Tibial nerve (tissue), 4 donors: Measurements from ENCODE around the gene NOL4L. TPM values are rescaled to one million over a fixed set of nuclear protein-coding genes. Genes with fewer than 3 reads are reported as not detected.
A peak's percentile ranks its signal among the peaks of the same experiment; 100 is the strongest.

Experiments used
- DNase-seq, 2 donors: peaks; one replicate each; pipeline ENCODE4 v3.0.0-alpha.2; 2019; ENCODE audit warnings: low spot score in 2 of 2
- H3K27ac ChIP-seq, 4 donors: fragments of 200-600 bp; sonication (generic) in 3 of 4; one replicate each; pipeline ENCODE4 v1.5.1; 2017 to 2019; ENCODE audit warnings: mild to moderate bottlenecking in 1 of 4
- H3K27me3 ChIP-seq, 2 donors: fragments of 200-600 bp; sonication (generic) in 1 of 2; one replicate each; pipeline versions ENCODE4 v1.5.1 to v1.6.0; 2017 to 2019
- H3K36me3 ChIP-seq, 3 donors: fragments of 200-600 bp; sonication (generic); one replicate each; pipeline ENCODE4 v1.5.1; 2018 to 2019
- H3K4me1 ChIP-seq, 4 donors: fragments of 200-600 bp; sonication (generic) in 3 of 4; one replicate each; pipeline ENCODE4 v1.5.1; 2017 to 2019
- H3K4me3 ChIP-seq, 4 donors: fragments of 200-600 bp; sonication (generic) in 3 of 4; one replicate each; pipeline ENCODE4 v1.5.1; 2017 to 2019; ENCODE audit warnings: mild to moderate bottlenecking in 1 of 4, moderate library complexity in 1 of 4
- H3K9me3 ChIP-seq, 4 donors: fragments of 200-600 bp; sonication (generic) in 3 of 4; one replicate each; pipeline ENCODE4 v1.5.1; 2017 to 2019
- EP300 ChIP-seq, 2 donors: sonication (generic); formaldehyde crosslinking; IDR thresholded peaks; one replicate each; pipeline ENCODE4 v1.6.1; 2017; ENCODE audit warnings: antibody characterized with exemption in 2 of 2, mild to moderate bottlenecking in 1 of 2
- POLR2A ChIP-seq, 2 donors: fragments of 450-650 bp; IDR thresholded peaks; one replicate each; pipeline ENCODE4 v1.6.1; 2017; ENCODE audit warnings: antibody characterized with exemption in 2 of 2, mild to moderate bottlenecking in 2 of 2, moderate library complexity in 2 of 2
- WGBS, 2 donors: methylation state at CpG; one replicate each; pipeline ENCODE4 v1.1.5; 2018; 5-methylcytosine and 5-hydroxymethylcytosine counted together
- total RNA-seq, 4 donors: library from RNA; depleted of rRNA; stranded (reverse); fragments of >200 nt; gene quantifications; one replicate each; pipeline ENCODE4 v1.1.0, GENCODE V29; 2016
- TF ChIP-seq, protein P1 (sequence below), 5 experiments: fragments of 200-600 bp in 3 of 5; fragments of 450-650 bp in 2 of 5; sonication (generic) in 3 of 5; IDR thresholded peaks; one replicate each; pipeline ENCODE4 v1.5.1; 2016 to 2019; ENCODE audit warnings: antibody characterized with exemption in 5 of 5, mild to moderate bottlenecking in 3 of 5, moderate library complexity in 2 of 5

NOL4L gene
- total RNA-seq, 4 donors from 2014 or later, result 11.5 to 22.3 (median 19.9) TPM

DNA sequence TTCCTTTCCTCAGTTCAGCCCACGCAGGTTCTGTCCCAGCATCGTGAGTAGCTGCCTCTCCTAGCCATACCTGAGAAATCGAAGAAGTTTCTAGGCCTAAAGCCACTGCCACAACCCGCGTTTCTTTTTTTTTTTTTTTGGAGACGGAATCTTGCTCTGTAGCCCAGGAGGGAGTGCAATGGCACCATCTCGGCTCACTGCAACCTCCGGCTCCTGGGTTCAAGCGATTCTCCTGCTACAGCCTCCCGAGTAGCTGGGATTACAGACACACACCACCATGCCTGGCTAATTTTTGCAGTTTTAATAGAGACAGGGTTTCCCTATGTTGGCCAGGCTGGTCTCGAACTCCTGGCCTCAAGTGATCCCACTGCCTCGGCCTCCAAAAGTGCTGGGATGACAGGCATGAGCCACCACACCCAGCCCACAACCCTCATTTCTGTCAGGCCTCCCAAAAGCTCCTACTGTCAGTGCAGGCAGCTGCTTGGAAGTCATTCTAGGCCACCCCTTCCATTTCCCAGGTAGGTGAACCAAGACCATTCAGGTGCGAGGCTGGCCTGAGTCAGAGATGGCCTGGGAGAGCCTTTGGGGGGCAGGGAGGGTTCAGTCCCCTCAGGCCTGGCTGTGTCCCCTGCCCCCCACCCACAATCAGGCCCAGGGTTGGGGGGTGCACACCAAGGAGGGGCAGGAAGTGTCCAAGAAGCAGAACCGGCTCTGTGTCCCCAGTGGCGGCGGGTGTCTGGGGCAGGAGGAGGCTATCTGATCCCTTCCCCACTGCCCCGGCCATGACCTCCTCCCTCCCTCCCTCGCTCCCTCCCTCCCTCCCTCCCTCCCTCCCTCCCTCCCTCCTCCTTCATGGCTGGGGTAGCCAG is 47.2 kb downstream of the NOL4L start:
- DNase-seq, result no peak
- Histone ChIP-seq H3K4me1 (peaks cover 0 to 52% (median 25%) of the 10 kb centered on the region in 4 donors), H3K4me3 (peak overlapping the region in 1 of 4 donors; percentile 46), H3K27me3 (peaks cover 0 to 23% of the 10 kb centered on the region in 2 donors), H3K27ac (peak overlapping the region in 1 of 4 donors; percentile 78), H3K9me3 (no peaks in the 10 kb centered on the region), H3K36me3 (no peaks in the 10 kb centered on the region)
- TF ChIP-seq POLR2A (IDR thresholded peaks at IDR 0.05), result no peak
- TF ChIP-seq, protein P1, sequence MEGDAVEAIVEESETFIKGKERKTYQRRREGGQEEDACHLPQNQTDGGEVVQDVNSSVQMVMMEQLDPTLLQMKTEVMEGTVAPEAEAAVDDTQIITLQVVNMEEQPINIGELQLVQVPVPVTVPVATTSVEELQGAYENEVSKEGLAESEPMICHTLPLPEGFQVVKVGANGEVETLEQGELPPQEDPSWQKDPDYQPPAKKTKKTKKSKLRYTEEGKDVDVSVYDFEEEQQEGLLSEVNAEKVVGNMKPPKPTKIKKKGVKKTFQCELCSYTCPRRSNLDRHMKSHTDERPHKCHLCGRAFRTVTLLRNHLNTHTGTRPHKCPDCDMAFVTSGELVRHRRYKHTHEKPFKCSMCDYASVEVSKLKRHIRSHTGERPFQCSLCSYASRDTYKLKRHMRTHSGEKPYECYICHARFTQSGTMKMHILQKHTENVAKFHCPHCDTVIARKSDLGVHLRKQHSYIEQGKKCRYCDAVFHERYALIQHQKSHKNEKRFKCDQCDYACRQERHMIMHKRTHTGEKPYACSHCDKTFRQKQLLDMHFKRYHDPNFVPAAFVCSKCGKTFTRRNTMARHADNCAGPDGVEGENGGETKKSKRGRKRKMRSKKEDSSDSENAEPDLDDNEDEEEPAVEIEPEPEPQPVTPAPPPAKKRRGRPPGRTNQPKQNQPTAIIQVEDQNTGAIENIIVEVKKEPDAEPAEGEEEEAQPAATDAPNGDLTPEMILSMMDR (IDR thresholded peaks at IDR 0.05), result peak in 1 of 5 experiments; percentile 8
- 70 to 78% methylated on average over 14 to 17 of the region's 18 CpGs for WGBS, 2 donors

DNA sequence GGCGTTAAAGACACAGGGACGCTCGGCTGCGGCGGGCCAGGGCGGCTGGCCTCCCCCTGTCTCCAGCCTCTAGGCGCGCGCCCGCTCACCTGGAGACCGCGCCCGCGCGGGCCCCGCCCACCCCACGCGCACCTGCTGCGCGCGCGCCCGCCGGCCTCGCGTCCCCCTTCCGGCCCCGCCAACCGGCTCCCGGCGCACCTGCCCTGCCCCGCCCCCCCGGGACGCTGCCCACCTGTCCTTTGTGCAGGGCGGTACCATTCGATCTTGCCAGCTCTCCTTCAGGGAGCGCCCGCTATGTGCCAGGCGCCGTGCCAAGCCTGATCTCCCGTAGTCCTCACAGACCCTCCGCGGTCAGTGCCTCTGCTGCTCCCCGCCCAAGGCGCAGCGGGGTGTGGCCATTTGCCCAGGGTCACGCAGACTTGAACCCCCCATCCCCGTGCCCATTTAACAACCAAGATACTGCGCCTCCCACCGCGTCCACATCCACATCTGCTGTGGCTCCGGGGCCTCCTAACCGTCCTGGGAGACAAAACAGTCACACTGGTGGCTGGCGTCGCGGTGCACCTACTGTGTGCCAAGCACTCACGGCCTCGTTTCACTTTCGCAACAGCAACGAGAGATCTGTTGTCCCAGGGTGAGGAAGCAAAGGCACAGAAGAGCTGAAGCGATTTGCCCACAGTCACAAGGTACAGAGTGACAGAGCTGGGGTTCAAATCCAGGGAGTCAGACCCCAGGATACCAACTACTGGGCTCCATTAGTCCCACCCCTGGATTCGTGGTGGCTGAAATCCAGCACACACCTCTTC is 48.1 kb downstream of the NOL4L start:
- H3K27ac ChIP-seq, result peak overlapping the region in 1 of 4 donors; percentile 78
- TF ChIP-seq, protein P1 (IDR thresholded peaks at IDR 0.05), result no peak
- TF ChIP-seq EP300 (IDR thresholded peaks at IDR 0.05) (no peak), POLR2A (IDR thresholded peaks at IDR 0.05) (no peak)
- peak overlapping the region; percentile 23 to 57 (median 38) for H3K4me3 ChIP-seq
- no peaks in the 10 kb centered on the region for H3K36me3 ChIP-seq
- peaks cover 0 to 52% (median 25%) of the 10 kb centered on the region in 4 donors for H3K4me1 ChIP-seq
- DNase-seq, result no peak
- 18 to 21% methylated on average over 22 to 25 of the region's 62 CpGs for WGBS, 2 donors
- H3K27me3 ChIP-seq, result peaks cover 0 to 23% of the 10 kb centered on the region in 2 donors
- H3K9me3 ChIP-seq, result no peaks in the 10 kb centered on the region

DNA sequence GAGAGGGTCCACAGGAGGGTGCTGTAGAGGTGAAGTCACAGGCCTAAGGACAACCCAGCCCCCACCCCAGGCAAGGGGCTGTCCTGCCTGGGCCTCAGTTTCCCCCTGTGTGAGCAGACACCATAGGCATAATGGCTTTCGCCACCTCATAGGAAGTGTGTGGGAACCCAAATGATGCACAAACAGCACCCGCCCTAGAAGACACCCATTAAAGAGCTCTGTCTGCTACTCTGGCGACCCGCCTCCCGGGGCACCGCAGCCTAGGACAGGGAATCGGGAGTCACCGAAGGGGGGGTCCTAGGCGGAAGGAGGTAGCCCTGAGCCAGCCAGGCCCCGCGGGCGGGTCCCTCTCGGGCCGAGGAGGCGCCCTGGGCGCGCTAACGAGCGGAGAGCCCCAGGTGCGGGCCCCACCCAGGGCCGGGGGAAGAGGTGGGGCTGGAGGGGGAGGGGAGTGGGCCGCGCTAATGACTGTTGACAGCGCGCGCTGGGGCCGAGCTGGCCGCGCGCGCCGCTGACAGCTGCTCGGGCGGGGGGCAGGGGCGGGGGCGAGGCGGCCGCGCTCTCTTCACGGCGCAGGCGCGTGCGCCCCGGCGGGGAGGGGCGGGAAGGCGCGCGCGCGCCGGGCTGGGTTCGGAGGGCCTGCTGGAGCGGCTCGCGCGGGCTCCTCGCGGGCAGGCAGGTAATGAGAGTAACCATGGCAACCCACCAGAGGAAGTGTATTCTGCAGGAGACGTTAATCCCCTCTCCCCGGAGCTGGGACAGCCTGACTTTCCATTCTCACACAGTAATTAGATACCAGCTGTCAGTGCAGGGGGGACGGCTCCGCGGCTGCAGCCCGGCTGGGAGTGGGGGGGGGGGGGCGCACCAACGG is 48.9 kb downstream of the NOL4L start:
- TF ChIP-seq, protein P1 (IDR thresholded peaks at IDR 0.05), result no peak
- TF ChIP-seq POLR2A (IDR thresholded peaks at IDR 0.05) (no peak), EP300 (IDR thresholded peaks at IDR 0.05) (no peak)
- Histone ChIP-seq H3K27me3 (peaks cover 0 to 23% of the 10 kb centered on the region in 2 donors), H3K27ac (peak overlapping the region in 2 of 4 donors; percentile 29 to 81), H3K4me3 (peak overlapping the region; percentile 23 to 57 (median 37)), H3K9me3 (no peaks in the 10 kb centered on the region), H3K4me1 (peaks cover 0 to 45% (median 23%) of the 10 kb centered on the region in 4 donors), H3K36me3 (no peaks in the 10 kb centered on the region)
- 2 to 6% methylated on average over 29 to 53 of the region's 68 CpGs for WGBS, 2 donors
- DNase-seq, result no peak

DNA sequence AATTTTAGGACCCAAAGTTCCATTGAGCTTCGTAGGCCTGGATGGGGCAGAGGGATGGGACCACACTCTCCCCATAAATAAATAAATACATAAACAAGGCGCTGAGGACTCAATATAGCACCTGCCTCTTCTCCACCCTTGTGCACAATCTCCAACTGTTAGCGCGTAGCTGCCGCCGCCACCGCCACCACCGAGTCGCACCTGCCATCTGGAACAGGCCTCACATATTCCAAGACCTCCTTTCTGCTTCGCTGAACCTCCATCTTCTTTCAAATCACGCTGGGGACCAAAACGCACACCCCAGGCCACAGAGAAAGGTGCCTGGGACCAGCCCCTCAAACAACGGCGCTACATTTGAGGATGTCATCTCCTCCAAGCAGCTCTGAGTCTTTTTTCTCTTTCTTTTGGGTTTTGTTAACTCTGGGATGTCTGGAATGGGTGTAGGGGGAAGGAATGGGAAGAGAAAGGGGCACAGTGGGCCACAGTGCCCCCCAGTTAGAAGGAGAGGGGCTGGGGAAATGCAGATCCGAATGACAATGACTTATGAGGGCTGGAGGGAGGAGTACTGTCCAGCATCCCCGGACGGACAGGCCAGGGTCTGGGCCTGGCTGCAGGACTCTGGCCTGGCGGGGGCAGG is 49.7 kb downstream of the NOL4L start:
- DNase-seq, result no peak
- no peak for TF ChIP-seq POLR2A (IDR thresholded peaks at IDR 0.05)
- TF ChIP-seq EP300 (IDR thresholded peaks at IDR 0.05), result no peak
- TF ChIP-seq, protein P1 (IDR thresholded peaks at IDR 0.05), result no peak
- no peaks in the 10 kb centered on the region for H3K36me3 ChIP-seq
- peaks cover 0 to 23% of the 10 kb centered on the region in 2 donors for H3K27me3 ChIP-seq
- H3K4me3 ChIP-seq, result peak overlapping the region in 1 of 4 donors; percentile 46
- H3K4me1 ChIP-seq, result peaks cover 0 to 44% (median 23%) of the 10 kb centered on the region in 4 donors
- no peaks in the 10 kb centered on the region for H3K9me3 ChIP-seq
- 70 to 73% methylated on average over 18 of the region's 18 CpGs for WGBS, 2 donors
- H3K27ac ChIP-seq, result peak overlapping the region in 1 of 4 donors; percentile 81
